ENCODE results near the gene ABLIM3.

GRCh38 chr5:149223081-149223848, 82.0 kb downstream of the ABLIM3 start:
- no peak for TF ChIP-seq REST (IDR thresholded peaks at IDR 0.05; ENCODE audit: low read depth, low read length)
- no peak for TF ChIP-seq TARDBP (IDR thresholded peaks at IDR 0.05; ENCODE audit: borderline replicate concordance)
- TF ChIP-seq, protein P1, sequence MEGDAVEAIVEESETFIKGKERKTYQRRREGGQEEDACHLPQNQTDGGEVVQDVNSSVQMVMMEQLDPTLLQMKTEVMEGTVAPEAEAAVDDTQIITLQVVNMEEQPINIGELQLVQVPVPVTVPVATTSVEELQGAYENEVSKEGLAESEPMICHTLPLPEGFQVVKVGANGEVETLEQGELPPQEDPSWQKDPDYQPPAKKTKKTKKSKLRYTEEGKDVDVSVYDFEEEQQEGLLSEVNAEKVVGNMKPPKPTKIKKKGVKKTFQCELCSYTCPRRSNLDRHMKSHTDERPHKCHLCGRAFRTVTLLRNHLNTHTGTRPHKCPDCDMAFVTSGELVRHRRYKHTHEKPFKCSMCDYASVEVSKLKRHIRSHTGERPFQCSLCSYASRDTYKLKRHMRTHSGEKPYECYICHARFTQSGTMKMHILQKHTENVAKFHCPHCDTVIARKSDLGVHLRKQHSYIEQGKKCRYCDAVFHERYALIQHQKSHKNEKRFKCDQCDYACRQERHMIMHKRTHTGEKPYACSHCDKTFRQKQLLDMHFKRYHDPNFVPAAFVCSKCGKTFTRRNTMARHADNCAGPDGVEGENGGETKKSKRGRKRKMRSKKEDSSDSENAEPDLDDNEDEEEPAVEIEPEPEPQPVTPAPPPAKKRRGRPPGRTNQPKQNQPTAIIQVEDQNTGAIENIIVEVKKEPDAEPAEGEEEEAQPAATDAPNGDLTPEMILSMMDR (IDR thresholded peaks at IDR 0.05 in 2 of 3, conservative IDR thresholded peaks at IDR 0.05 in 1 of 3; ENCODE audit: control insufficient read depth in 2 of 3, extremely low read depth in 1 of 3, insufficient read depth in 1 of 3, low read depth in 3 of 3, low read length in 3 of 3) = no peak
- TF ChIP-seq CBX3 (IDR thresholded peaks at IDR 0.05; ENCODE audit: borderline replicate concordance, low read depth) = no peak
- no peak for TF ChIP-seq EP300 (IDR thresholded peaks at IDR 0.05; ENCODE audit: borderline replicate concordance in 1 of 2, control insufficient read depth in 1 of 2, low read depth in 2 of 2, low read length in 2 of 2)
- TF ChIP-seq POLR2A (IDR thresholded peaks at IDR 0.05; ENCODE audit: low read depth, low read length) = no peak
- TF ChIP-seq FOXM1 (IDR thresholded peaks at IDR 0.05; ENCODE audit: low read depth, low read length) = no peak
- no peak for TF ChIP-seq RFX5 (IDR thresholded peaks at IDR 0.05; ENCODE audit: low read depth, low read length)
- TF ChIP-seq BCL11A (IDR thresholded peaks at IDR 0.05; ENCODE audit: low read depth, low read length) = no peak
